ENCODE measurements around the gene JAK1.
A peak's percentile ranks its signal among the peaks of the same experiment; 100 is the strongest.
"Not testable (repeated sequence)": the region's sequence is repeated elsewhere in the genome, so short reads cannot be mapped to it uniquely, and the experiment has no call there.

JAK1 gene

DNA sequence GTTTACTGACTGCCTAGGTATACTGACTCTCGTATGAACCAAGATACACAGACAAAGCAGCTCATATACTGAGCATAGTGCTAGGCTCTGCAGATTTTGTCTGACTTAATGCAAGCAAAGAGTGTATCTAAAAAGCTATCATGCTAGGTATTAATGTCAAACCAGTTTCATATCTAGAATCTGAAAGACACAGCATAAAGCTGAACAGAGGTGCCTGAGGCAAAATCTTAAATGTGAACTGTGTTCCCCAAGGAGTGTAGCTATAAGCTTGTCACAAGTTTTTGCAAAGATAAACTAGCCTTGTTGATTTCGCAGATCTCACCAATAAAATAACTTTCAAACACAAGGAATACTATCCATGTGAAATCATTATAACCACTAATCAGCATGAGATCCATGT lies 18.1 kb downstream of the JAK1 start:
- DNase-seq, result no peak

DNA sequence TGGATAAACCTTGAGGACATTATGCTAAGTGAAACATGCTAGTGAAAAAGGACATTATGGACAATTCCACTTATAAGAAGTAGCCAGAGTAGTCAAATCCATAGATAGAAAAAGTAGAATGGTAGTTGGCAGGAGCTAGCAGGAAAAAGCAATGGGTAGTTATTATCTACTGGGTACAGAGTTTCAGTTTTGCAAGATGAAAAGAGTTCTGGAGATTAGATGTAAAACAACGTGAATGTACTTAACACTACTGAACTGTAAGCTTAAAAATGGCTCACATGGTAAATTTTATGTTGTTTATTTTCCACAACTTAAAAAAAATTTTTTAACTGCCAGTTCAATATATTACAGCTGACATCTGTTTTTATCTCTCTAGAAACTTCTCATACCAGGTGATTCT lies 19.4 kb downstream of the JAK1 start:
- no peak for DNase-seq

DNA sequence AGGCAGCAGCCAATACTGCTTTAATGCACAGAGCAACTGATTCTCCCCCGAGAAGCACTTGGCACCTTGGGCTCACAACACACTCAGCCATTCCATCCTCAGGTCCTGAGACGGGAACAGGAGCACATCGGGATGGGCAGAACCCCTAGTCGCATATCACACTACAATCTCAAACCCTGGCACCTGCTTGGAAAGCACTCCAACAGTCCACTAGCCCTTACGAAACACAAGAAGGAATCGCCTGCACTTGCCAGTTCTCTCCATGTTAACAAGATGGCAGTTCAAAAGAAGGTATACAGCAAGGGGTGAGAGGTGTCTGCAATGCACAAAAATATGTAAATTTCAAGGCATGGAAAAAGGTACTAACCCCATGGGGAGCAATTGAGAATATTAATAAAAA lies 21.4 kb downstream of the JAK1 start:
- no peak for DNase-seq

DNA sequence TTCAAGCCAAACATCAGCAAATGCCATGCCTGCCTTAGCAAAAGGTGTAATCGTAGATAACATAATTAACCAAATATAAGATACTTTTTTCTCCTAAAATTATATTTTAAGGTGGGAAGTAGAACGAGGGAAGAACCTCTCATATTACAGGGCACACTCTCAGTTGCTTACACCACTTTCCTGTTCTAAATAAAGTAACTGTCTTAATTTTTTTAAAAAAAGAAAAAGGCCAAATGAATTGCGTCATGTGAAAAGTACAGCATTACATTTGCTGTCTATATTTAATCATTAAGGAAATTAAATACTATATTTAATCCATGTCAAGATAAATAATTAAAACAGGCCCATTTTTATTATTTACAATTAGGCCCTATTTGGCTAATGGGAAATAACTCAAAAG lies 23.7 kb downstream of the JAK1 start:
- DNase-seq, result no peak

DNA sequence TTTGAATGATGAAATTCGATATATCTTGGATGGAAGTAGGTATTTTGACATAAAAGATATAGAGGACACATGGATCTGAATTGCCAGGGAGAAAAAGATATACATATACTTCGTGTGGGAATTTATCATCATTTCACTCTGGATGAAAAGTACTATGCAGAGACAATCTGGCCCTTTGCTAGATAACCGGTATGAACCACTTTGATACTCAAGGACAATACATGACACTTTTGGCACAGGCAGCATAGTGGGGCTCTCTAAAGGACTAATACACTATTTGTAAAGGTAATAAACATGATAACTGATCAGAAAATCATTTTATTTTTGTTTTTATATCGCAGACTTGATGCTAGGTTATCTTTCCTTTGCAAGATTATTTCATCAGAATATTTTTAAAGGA lies 24.2 kb downstream of the JAK1 start:
- no peak for DNase-seq

DNA sequence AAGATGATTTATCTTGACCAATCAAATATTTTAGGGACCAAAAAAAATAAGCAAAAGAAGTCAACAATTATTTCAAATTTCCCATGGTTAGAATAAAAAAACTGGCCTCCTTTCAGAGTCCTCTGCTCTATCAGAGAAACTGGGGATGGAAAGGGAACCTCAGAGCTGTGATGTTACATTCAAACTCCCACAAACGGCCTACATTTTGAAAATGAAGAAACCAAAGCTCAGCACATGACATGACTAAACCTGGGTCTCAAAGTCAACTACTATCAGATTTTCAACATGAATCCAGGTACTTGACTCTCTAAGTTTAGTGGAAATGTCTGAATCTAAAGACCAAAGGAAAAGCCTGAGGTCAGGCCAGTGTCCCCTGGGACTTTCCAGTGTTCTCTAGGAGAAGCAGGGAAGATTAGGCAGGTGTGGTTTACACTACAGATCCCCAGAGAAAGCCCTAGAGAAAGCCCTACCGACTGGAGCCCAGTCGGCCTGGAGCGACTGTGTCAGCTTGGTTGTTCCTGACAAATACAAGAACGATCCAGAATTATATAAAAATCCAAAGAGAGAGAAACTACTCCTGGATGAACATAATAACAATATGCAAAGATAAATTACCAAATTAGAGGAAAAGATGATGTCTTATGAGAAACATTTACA lies 24.8 kb downstream of the JAK1 start:
- no peak for DNase-seq

DNA sequence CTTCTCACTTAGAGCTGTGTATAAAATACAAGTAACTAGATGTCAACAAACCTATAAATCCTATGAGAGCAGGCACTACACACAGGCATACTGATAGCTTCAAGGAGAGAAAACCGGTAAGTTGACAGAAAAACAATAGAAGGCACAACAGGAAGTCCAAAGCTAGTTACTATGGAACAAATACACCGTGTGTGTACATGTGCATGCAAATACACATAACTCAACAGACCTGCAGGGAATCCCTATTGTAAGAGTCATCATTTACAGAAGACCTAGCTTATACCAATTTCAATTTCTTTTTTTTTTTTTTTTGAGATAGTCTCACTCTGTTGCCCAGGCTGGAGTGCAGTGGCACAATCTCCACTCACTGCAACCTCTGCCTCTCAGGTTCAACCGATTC lies 26.3 kb downstream of the JAK1 start:
- DNase-seq, result no peak

DNA sequence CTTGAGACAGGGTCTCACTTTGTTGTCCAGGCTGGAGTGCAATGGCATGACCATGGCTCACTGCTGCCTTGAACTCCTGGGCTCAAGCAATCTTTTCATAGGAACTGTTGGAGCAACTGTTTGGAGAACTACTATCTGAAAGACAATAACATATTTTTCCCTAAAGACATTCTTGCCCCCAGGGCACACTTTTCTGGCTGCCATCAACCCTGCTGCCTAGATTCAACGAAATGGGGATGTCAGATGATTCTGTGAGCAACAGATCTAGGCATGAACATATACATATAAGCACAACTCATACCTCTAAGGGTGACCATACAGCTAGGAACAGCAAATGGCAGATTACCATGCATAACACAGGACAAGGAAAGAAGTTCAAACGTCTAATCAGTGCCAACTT lies 27.4 kb downstream of the JAK1 start:
- DNase-seq, result no peak

DNA sequence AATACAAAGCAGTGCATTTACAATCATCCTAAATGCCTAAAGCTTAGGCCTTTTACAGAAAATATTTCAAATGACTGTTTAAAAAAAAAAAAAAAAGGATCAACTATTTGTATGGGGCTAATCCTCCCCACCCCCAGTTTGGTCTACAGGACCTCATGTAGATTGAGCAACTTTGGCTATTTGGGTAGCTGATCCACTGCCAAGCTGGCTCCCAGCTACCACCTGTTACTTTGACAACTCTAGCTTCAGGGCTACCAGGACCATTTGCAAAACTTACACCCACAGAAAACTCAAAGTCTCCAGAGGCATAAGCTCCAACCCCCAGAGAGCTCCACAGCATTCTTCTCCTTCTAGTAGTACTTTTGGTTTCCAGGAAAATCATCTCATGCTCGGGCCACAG lies 29.4 kb downstream of the JAK1 start:
- DNase-seq, result no peak

DNA sequence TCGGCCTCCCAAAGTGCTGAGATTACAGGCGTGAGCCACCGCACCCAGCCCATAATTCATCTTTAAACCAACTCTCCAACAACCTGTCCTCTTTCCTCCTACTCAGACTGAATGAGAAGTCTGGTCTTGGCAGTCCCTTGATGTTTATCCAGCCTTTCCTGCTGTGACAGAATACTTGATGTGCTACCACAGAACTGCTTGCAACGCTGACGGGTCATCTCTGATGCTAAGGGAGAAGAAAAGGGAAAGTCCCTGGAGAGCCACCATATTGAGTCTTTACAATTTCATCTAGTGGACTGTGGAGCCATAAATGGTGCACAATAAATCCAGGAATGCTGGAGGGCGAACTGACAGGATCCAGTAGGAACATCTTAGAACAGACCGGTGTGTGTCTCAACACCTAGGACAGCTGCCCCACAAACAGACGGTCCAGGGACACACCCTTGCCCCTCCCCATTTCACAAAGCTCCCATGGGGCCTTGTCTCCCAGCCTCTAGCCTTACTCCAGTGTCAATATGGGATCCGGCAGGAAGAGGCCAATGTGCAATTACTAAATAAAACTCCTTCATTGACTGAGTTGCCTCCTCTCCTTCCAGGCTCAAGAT lies 30.7 kb downstream of the JAK1 start:
- DNase-seq, result no peak

DNA sequence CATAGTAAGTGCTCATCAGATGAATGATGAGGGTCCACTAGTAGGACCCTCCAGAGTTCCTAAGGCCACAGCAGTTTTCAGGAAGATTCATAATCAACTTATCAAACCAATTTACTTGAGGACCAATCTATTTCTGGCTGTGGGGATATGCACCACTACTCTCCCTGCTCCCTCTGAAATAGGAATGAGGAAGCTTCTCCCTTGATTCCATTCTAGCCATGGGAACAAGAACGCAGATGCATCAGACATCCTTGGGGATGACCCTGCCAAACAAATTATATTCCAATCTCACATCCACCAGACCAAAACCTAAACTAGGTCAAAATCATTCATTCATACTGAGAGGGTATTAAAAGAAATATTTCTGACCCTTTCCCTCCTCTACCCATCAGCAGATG lies 31.5 kb downstream of the JAK1 start:
- DNase-seq, result no peak

DNA sequence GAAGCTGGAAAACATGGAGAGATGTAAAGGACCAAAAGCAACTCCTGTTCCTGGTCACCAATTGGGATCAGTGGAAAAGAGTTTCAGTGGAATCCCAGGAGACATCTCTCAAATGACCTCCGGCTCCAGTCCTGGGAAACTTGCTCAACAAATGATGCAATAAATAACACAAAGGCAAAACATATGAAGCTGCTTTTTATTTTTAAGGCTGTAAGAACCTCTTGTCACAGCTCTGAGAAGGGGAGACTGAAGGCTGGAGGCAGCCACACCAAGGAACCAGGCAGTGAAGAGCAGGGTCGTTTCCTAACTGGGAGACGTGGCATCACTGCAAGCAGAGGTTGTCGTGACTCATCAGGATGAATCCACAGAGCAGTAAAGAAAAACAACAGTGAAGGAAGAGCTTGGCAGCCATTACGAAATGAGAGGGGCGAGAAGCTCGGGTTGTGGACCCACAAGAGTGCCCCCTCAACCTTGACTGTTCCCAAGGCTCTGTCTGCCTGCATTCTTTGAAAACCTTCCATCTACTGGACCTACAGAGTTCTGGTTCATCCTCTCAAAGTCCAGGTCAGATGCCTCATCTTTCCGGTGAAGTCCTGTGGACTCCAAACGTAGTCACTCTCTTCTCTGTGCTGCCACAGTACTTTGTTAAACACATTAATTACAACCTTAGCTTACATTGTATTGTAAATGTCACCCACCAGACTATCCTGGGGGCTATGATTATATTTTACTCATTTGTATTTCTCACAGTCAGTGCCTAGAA lies 32.1 kb downstream of the JAK1 start:
- DNase-seq, result no peak

DNA sequence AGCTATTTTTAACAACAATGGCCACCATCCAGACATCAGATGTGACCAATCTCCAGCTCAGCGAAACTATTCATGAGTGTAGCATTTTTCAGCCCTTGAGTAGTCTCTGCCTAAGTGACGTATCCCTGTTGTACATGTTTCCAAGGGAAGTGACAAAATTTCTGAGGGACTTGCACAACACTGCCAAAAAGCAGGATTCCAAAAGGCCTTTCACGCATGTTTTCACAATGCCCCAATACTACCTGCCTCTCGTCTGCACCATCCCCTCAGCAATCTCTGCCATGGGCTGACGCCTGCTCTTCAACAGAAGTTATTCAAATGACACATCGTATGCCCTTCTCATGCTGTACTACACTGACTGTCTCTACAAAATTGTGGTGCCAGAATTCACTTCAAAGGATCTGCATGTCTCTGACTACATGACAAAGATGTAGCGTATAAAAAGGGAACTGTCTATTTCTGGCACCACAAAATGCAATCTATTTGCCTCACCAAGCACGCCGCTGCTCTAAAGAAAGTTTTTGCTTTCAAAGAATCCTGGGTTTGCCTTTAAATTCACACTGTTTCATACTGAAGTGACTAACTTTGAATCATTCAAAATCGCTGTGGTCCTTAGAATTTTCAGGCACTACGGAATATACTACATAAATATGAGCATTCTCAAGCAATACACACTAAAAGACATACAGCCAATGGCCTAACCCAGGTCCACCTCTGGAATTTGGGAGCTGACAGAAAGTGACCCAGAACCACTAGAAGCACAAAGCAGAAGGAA lies 32.9 kb downstream of the JAK1 start:
- no peak for DNase-seq

DNA sequence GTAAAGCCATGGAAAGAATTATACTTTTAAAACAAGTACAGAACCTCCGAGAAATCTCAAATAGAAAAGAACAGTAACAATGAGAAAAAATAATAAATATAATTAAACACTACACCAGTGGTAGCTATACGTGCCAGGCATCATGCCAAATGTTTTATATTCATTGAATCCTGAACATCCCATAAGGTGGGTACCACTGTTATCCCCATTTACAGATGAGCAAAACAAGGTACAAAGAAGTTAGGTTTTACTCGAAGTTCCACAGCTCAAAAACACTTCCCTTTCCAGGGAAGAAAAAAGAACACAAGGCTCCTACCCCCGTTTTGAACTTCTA lies 33.4 kb downstream of the JAK1 start:
- DNase-seq, result no peak

DNA sequence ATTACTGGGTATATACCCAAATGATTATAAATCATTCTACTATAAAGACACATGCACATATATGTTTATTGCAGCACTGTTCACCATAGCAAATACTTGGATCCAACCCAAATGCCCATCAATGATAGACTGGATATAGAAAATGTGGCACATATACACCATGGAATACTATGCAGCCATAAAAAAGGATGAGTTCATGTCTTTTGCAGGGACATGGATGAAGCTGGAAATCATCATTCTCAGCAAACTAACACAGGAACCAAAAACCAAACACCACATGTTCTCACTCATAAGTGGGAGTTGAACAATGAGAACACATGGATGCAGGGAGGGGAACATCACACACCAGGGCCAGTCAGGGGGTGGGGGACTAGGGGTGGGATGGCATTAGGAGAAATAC lies 35.7 kb downstream of the JAK1 start:
- DNase-seq, result not testable (repeated sequence)

DNA sequence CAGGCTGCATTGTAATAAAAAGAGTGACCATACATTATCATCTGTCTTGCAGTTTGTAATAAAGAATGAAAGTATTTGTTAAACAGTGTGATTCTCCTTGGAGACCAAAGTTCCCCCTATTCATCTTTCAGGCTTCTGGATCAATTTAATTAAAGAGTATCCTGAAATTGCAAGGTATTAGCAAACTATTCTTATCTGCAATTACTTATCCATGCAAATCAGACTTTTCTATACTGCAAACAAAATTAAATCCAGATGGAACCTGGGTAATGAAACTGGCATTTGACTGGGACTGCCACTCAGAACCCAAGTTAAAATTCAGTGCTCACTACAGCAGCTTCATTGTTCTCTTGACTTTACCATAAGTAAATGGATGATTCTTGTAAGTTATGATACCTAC lies 37.1 kb downstream of the JAK1 start:
- no peak for DNase-seq

DNA sequence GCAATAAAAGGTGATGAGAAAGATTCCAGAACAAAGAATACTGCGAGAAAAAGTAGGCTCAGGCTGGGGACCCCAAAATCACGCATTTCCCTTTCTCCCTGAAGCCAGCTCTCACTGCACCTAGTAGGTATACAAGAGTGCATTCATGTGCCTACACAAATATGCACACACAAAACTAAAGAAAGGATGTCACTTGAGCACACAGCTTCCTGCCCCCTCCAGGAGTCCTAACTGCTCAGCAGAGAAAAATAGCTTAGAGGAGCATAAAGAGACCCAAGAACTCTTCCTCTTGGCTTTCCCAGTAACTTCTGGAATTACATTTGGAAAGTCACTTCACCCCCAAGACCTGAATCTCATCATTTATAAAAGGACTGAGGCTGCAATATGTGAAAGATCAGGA lies 38.0 kb downstream of the JAK1 start:
- DNase-seq, result no peak

DNA sequence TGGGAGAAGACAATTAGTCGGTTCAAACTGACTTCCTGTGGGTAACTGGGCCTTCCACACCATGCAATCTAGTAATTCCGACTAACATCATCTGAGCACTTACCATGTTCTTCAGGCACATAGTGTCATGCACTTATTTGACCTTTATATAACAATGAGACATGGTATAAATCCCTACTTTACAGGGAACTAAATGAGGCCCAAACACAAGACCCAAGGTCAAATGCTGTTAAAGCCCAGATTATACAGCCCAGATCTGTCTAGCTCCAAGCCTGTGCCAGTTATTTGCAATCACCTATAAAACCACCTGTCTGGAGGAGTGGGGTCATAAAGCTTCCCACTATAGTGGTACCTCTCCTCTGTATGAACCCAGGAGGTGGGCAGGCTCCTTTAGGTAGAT lies 40.8 kb downstream of the JAK1 start:
- DNase-seq, result no peak

DNA sequence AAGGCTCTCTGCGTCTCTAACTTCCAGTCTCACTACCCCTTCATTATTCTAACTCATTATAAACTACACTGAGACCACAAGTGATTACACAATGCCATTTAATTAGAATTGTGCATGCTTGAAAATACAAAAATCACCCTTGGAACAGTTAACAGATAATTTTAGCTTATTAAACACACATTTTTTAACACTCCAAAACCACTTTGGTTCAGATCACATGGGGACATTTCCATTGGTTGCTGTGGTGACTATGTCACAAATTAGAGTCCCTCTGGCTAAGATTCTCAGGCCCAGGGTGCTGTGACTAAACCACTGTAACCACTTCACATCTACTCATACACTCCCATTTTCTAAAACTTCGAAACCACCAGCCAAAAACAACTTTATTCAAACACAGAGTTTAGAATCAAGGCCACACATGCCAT lies 43.0 kb downstream of the JAK1 start:
- peak; percentile 43 for DNase-seq

DNA sequence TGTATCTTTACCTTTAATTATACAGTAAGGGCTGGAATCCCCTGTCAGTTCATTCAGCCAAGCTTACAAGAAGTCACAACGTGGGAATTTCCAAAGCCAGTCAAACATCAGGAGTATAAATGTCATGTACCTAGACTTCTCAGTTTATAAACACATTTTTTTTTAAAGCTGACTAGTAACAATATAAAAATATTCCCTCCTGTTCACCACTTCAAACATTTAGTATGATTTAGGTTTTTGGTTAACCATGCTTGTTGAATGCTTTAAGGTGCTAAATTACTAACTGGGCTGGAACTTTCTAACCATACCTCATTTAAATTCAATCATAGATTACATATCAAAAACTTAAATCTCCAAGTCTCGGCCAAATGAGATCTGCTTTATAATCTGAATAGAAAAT lies 44.0 kb downstream of the JAK1 start:
- DNase-seq, result peak; percentile 31

DNA sequence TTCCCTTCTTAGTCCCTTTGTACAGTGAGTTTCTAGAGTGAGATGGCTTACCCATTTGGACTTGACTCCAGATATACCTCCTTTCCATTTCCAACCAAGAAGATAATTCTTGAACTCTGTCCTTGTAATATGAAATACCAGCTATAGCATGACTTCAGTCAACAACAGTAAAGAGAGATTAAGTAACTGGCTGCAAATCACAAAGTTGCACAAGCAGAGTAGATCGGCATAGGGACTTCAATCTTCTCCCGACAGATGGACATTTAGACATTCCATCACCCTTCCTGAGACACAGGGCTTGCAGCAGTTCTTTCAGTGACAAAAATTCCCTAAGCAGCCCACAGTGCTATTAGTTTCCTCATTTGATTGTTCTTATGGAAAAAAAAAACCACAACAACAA lies 44.6 kb downstream of the JAK1 start:
- no peak for DNase-seq

DNA sequence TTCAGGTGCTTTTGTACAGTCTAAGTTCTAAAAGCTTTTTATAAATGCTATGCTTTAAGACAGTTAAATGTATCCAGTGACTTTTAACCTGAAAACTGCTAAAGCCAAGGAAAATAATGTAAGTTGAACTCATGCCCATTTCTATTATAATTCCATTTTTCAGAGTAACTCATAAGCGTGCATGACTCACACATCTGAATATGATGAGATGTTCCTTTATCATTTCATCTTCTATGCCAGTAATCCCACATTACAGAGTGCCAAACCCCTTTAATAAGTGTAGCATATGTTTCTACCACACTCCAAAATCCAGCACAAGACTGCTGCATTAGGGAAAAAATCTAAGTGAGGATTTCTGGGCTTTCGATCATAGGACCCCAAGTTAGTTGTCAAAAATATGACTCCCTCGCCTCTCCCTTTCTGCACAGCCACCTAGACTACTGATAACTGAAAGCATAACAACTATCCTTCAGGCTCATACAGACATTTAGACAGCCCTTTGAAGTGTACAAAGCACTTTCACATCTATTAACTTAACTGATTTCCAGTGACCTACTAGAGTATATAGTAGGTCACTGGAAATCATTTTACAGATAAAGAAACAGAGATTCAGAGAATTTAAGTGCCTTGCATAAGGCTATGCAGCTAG lies 45.3 kb downstream of the JAK1 start:
- no peak for DNase-seq

DNA sequence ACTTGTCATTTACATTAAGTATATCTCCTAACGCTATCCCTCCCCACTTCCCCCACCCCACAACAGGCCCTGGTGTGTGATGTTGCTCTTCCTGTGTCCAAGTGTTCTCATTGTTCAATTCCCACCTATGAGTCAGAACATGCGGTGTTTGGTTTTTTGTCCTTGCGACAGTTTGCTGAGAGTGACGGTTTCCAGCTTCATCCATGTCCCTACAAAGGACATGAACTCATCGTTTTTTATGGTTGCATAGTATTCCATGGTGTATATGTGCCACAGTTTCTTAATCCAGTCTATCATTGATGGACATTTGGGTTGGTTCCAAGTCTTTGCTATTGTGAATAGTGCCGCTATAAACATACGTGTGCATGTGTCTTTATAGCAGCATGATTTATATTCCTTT lies 47.2 kb downstream of the JAK1 start:
- not testable (repeated sequence) for DNase-seq

Data from activated CD4-positive, alpha-beta T cell treated with anti-CD3 and anti-CD28 coated beads, Interleukin-2, amount 50 U/mL, for 16 hours (primary cell).